Measurements from ENCODE around the gene SLC1A2.

Gene SLC1A2

GRCh38 chr11:35427071-35427470 is 7.7 kb upstream of the SLC1A2 start:
- DNase-seq (ENCODE audit: low read depth) = no peak
- TF ChIP-seq MAX (IDR thresholded peaks at IDR 0.05; ENCODE audit: low read depth, low read length) (no peak), CTCF (IDR thresholded peaks at IDR 0.05; ENCODE audit: low read depth, low read length) (no peak), MYC (IDR thresholded peaks at IDR 0.05; ENCODE audit: low read depth, low read length) (no peak), POLR2A (IDR thresholded peaks at IDR 0.05; ENCODE audit: extremely low read depth, insufficient read length) (no peak)
- no peak overlapping the region for H3K4me3 ChIP-seq (ENCODE audit: low read depth, low read length)

- no peak for TF ChIP-seq MYC (IDR thresholded peaks at IDR 0.05; ENCODE audit: low read depth, low read length)
- no peak for TF ChIP-seq CTCF (IDR thresholded peaks at IDR 0.05; ENCODE audit: low read depth, low read length)
- TF ChIP-seq MAX (IDR thresholded peaks at IDR 0.05; ENCODE audit: low read depth, low read length) = no peak
- DNase-seq (ENCODE audit: low read depth) = no peak
- no peak overlapping the region for H3K4me3 ChIP-seq (ENCODE audit: low read depth, low read length)
These were observed 7.0 kb upstream of the SLC1A2 start for GRCh38 chr11:35426351-35426750.

GRCh38 chr11:35425603-35426212 is 6.3 kb upstream of the SLC1A2 start:
- TF ChIP-seq MAX (IDR thresholded peaks at IDR 0.05; ENCODE audit: low read depth, low read length) (no peak), MYC (IDR thresholded peaks at IDR 0.05; ENCODE audit: low read depth, low read length) (no peak), CTCF (IDR thresholded peaks at IDR 0.05; ENCODE audit: low read depth, low read length) (no peak), POLR2A (IDR thresholded peaks at IDR 0.05; ENCODE audit: extremely low read depth, insufficient read length) (no peak)
- no peak for DNase-seq (ENCODE audit: low read depth)
- H3K4me3 ChIP-seq (ENCODE audit: low read depth, low read length) = no peak overlapping the region

GRCh38 chr11:35424157-35424940 is 5.0 kb upstream of the SLC1A2 start:
- no peak for DNase-seq (ENCODE audit: low read depth)
- TF ChIP-seq MAX (IDR thresholded peaks at IDR 0.05; ENCODE audit: low read depth, low read length) (no peak), MYC (IDR thresholded peaks at IDR 0.05; ENCODE audit: low read depth, low read length) (no peak), CTCF (IDR thresholded peaks at IDR 0.05; ENCODE audit: low read depth, low read length) (no peak), POLR2A (IDR thresholded peaks at IDR 0.05; ENCODE audit: extremely low read depth, insufficient read length) (no peak)
- H3K4me3 ChIP-seq (ENCODE audit: low read depth, low read length) = no peak overlapping the region

GRCh38 chr11:35420371-35420770 is 1.0 kb upstream of the SLC1A2 start:
- no peak for DNase-seq (ENCODE audit: low read depth)
- no peak for TF ChIP-seq POLR2A (IDR thresholded peaks at IDR 0.05; ENCODE audit: extremely low read depth, insufficient read length)
- no peak for TF ChIP-seq CTCF (IDR thresholded peaks at IDR 0.05; ENCODE audit: low read depth, low read length)
- TF ChIP-seq MYC (IDR thresholded peaks at IDR 0.05; ENCODE audit: low read depth, low read length) = no peak
- no peak for TF ChIP-seq MAX (IDR thresholded peaks at IDR 0.05; ENCODE audit: low read depth, low read length)
- H3K4me3 ChIP-seq (ENCODE audit: low read depth, low read length) = no peak overlapping the region
